AG09319 (cell line): ENCODE results near the gene PLCL1.

Source experiments
- DNase-seq: peaks from one replicate; pipeline ENCODE4 v3.0.0-alpha.2; 2010; ENCODE audit warnings: low read depth; ENCODE audit errors: extremely low read depth
- CTCF ChIP-seq: IDR thresholded peaks from 2 replicates; pipeline ENCODE4 v1.5.1; 2011; ENCODE audit warnings: low read depth, mild to moderate bottlenecking, inconsistent platforms, low read length, moderate library complexity

The PLCL1 gene

DNA sequence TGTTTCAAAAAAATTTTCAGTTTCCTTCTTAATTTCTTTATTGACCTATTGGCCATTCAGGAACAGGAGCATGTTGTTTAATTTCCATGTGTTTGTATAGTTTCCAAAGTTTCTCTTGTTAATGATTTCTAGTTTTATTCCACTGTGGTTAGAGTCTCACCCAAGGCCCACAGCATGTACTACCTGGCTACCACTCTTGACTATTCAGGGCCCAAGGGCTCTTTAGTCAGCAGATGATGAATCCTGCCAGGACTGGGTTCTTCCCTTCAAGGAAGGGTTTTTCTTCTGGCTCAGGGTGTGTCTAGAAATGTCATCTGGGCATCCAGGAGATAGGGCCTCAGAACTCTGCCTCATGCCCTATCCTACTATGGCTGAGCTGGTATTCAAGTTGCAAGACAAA, 161.4 kb downstream of the PLCL1 start:
- no peak for TF ChIP-seq CTCF
- DNase-seq, result no peak

DNA sequence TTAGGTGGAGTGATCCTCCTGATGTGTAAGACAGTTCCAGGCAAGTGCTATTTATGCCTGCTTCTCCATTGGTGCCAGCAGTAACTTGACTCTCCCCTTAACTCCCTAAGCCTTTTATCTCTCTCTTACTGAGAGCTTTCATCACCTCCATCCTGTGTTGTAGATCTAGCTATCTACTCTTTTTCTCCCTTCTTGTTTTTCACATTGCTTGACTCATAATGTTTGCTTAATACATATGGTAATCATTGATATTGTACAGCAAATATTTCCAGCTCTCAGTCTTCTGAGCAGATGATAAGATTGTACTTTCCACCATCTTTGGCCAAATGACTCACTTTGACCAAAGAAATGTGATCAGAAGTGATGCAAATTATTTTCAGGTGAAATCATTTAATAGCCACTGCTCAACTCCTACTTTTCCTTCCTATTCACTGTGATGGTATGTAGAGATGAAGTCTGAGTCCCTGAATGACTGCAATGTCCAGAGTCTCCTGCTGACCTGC, 165.0 kb downstream of the PLCL1 start:
- DNase-seq, result peak; percentile 15
- TF ChIP-seq CTCF, result no peak

DNA sequence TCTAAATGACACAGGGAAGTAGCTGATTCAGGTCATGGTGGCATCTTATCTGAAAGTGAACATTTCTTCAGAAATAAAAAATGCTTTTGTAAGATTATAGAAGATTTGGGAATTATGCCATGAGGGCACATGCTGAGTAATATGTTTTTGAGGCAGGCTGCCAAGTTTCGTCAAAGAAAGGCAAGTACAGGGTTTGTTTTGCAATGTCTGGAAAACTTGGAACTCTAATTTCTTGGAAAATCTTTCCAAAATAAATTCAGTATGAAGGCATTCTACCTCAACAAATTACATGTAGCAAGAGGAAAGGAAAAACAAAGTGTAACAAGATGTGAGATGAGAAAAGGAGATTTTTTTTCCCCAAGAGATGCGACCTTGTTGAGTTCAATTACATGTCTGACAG, 167.7 kb downstream of the PLCL1 start:
- peak; percentile 76 for DNase-seq
- no peak for TF ChIP-seq CTCF

DNA sequence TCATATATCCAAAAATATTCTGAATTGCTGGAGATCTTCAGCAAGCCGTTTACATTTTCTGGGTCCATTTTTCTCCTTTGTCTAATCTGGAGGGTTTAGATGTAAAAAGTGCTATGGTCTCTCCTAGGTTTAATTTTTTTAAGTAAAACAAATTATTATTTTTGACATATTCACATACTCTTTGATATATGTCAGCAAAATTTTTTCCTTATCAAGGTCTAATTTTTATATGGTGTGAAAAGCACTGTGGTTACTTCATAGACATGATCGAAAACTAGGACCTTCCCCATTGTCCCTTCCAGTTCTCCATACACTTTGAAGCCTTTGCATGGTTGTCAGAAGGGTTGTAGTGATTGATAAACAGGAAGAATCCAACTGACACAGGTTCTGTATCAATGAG, 168.2 kb downstream of the PLCL1 start:
- no peak for DNase-seq
- TF ChIP-seq CTCF, result no peak

GRCh38 chr2:197973772-197974171, 169.4 kb downstream of the PLCL1 start:
- DNase-seq, result no peak
- TF ChIP-seq CTCF, result no peak

DNA sequence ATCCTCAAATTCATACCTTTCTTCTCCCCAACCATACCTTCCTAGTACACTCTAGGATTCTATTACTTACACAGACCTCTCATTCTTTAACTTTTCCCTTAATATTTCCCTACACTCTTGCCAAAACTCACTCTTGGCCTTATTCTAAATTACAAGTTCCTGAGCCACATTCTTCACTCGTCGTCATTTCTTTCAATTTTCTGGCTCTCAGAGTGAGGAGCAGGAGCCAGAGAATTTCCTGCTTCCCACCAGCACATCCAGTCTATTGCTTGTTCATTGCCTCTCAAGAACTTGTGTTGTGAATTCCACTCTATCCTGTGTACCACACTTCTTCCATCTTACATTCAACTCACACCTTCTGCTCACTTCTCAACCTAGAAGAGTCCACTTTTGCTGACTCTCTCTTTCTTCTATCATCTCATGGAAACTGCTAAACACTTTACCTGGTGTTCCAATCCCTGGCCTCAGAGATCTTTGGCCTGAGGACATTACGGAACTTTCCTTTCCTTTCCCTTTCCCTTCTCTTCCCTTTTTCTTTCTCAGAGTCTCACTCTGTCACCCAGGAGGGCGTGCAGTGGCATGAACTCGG, 171.6 kb downstream of the PLCL1 start:
- TF ChIP-seq CTCF, result no peak
- DNase-seq, result no peak

- no peak for TF ChIP-seq CTCF
- no peak for DNase-seq
Measured at GRCh38 chr2:197978971-197979370, 174.6 kb downstream of the PLCL1 start.
